Loucy (cell line): ENCODE results near the gene FSIP1.

Experiments used
- H2AFZ ChIP-seq: fragments of 200-600 bp; sonication (generic); 2 replicates; pipeline ENCODE4 v1.6.0; 2016; ENCODE audit warnings: antibody characterized with exemption, mild to moderate bottlenecking, low read length, moderate library complexity
- H3F3A ChIP-seq: fragments of 200-600 bp; 2 replicates; pipeline ENCODE4 v1.6.0; 2016; ENCODE audit warnings: antibody characterized with exemption, low read depth, mild to moderate bottlenecking
- H3K27me3 ChIP-seq: fragments of 200-600 bp; sonication (generic); 2 replicates; pipeline ENCODE4 v1.6.1; 2014; ENCODE audit warnings: low read length, mild to moderate bottlenecking; ENCODE audit not compliant: insufficient read depth, poor library complexity, severe bottlenecking
- H3K36me3 ChIP-seq: fragments of 200-600 bp; sonication (generic); 2 replicates; pipeline ENCODE4 v1.6.1; 2016; ENCODE audit warnings: low read length; ENCODE audit not compliant: insufficient read depth
- H3K4me1 ChIP-seq: fragments of 200-600 bp; sonication (generic); 2 replicates; pipeline ENCODE4 v1.5.1; 2014; ENCODE audit warnings: low read length, mild to moderate bottlenecking; ENCODE audit not compliant: insufficient read depth, poor library complexity, severe bottlenecking
- H3K4me2 ChIP-seq: fragments of 200-600 bp; sonication (generic); 2 replicates; pipeline ENCODE4 v1.6.0; 2014; ENCODE audit warnings: antibody characterized with exemption, low read length, low read depth, mild to moderate bottlenecking; ENCODE audit not compliant: poor library complexity, severe bottlenecking
- H3K4me3 ChIP-seq: fragments of 200-600 bp; sonication (generic); 2 replicates; pipeline ENCODE4 v1.5.1; 2014; ENCODE audit warnings: low read length, mild to moderate bottlenecking, mixed read lengths; ENCODE audit not compliant: poor library complexity, severe bottlenecking
- H3K79me2 ChIP-seq: fragments of 200-600 bp; sonication (generic); 2 replicates; pipeline ENCODE4 v1.6.1; 2014; ENCODE audit warnings: low read length; ENCODE audit not compliant: insufficient read depth
- H3K9ac ChIP-seq: fragments of 200-600 bp; sonication (generic); 2 replicates; pipeline ENCODE4 v1.6.0; 2014; ENCODE audit warnings: mild to moderate bottlenecking, low read depth, low read length, moderate library complexity; ENCODE audit not compliant: poor library complexity, severe bottlenecking
- H3K9me2 ChIP-seq: fragments of 200-600 bp; sonication (generic); replicated peaks from 2 replicates; pipeline ENCODE4 v1.6.1; 2016; ENCODE audit warnings: low read depth, low read length, mixed read lengths
- H3K9me3 ChIP-seq: fragments of 200-600 bp; sonication (generic); 2 replicates; pipeline ENCODE4 v1.6.1; 2014; ENCODE audit warnings: mild to moderate bottlenecking, antibody characterized with exemption, low read length, low read depth; ENCODE audit not compliant: insufficient read depth
- H4K20me1 ChIP-seq: fragments of 200-600 bp; sonication (generic); 2 replicates; pipeline ENCODE4 v1.6.0; 2014; ENCODE audit warnings: antibody characterized with exemption, low read length, mild to moderate bottlenecking; ENCODE audit not compliant: insufficient read depth, poor library complexity, severe bottlenecking
- CTCF ChIP-seq: fragments of 200-600 bp; sonication (generic); conservative IDR thresholded peaks from 2 replicates; pipeline ENCODE4 v1.5.1; 2014; ENCODE audit warnings: mild to moderate bottlenecking, antibody characterized with exemption, low read length
- EZH2phosphoT487 ChIP-seq: fragments of 200-600 bp; IDR thresholded peaks from 2 replicates; pipeline ENCODE4 v1.6.1; 2018; ENCODE audit warnings: antibody characterized with exemption, mild to moderate bottlenecking, moderate library complexity, borderline replicate concordance

Gene FSIP1

GRCh38 chr15:39575180-39575579 is 207.5 kb downstream of the FSIP1 start:
- H3K36me3 ChIP-seq, result no peaks in the 10 kb centered on the region
- no peaks in the 10 kb centered on the region for H3K27me3 ChIP-seq
- no peaks in the 10 kb centered on the region for H3K9me3 ChIP-seq
- TF ChIP-seq EZH2phosphoT487, result no peak
- no peak for TF ChIP-seq CTCF
- no peaks in the 10 kb centered on the region for H4K20me1 ChIP-seq
- H3K9ac ChIP-seq, result no peak overlapping the region
- H2AFZ ChIP-seq, result no peak overlapping the region
- H3K4me3 ChIP-seq, result no peak overlapping the region
- no peaks in the 10 kb centered on the region for H3K79me2 ChIP-seq
- no peaks in the 10 kb centered on the region for H3F3A ChIP-seq
- H3K4me1 ChIP-seq, result no peaks in the 10 kb centered on the region
- H3K4me2 ChIP-seq, result no peak overlapping the region
- no peaks in the 10 kb centered on the region for H3K9me2 ChIP-seq

- no peaks in the 10 kb centered on the region for H4K20me1 ChIP-seq
- no peaks in the 10 kb centered on the region for H3K9me2 ChIP-seq
- no peaks in the 10 kb centered on the region for H3K79me2 ChIP-seq
- H3K9ac ChIP-seq, result no peak overlapping the region
- TF ChIP-seq CTCF (no peak), EZH2phosphoT487 (no peak)
- no peaks in the 10 kb centered on the region for H3K36me3 ChIP-seq
- no peaks in the 10 kb centered on the region for H3K27me3 ChIP-seq
- no peak overlapping the region for H3K4me3 ChIP-seq
- no peaks in the 10 kb centered on the region for H3F3A ChIP-seq
- H3K9me3 ChIP-seq, result no peaks in the 10 kb centered on the region
- H3K4me2 ChIP-seq, result no peak overlapping the region
- no peaks in the 10 kb centered on the region for H3K4me1 ChIP-seq
- no peak overlapping the region for H2AFZ ChIP-seq
Measured at GRCh38 chr15:39574427-39574826, 208.2 kb downstream of the FSIP1 start.

GRCh38 chr15:39573844-39574243 is 208.8 kb downstream of the FSIP1 start:
- H4K20me1 ChIP-seq, result no peaks in the 10 kb centered on the region
- H3K36me3 ChIP-seq, result no peaks in the 10 kb centered on the region
- no peak overlapping the region for H3K9ac ChIP-seq
- no peaks in the 10 kb centered on the region for H3K79me2 ChIP-seq
- no peaks in the 10 kb centered on the region for H3F3A ChIP-seq
- H3K4me3 ChIP-seq, result no peak overlapping the region
- H2AFZ ChIP-seq, result no peak overlapping the region
- no peaks in the 10 kb centered on the region for H3K9me2 ChIP-seq
- H3K9me3 ChIP-seq, result no peaks in the 10 kb centered on the region
- no peaks in the 10 kb centered on the region for H3K27me3 ChIP-seq
- H3K4me1 ChIP-seq, result no peaks in the 10 kb centered on the region
- no peak for TF ChIP-seq CTCF
- no peak for TF ChIP-seq EZH2phosphoT487
- no peak overlapping the region for H3K4me2 ChIP-seq
